NB4 (cell line): ENCODE measurements around the gene IQGAP3.
A peak's percentile ranks its signal among the peaks of the same experiment; 100 is the strongest.

Experiments used
- DNase-seq: peaks from one replicate; pipeline ENCODE4 v3.0.0; 2010; ENCODE audit warnings: low read depth
- H3K4me3 ChIP-seq: one replicate; pipeline ENCODE4 v1.5.1; 2011; ENCODE audit warnings: mild to moderate bottlenecking, low read depth, low read length, moderate library complexity
- CTCF ChIP-seq: IDR thresholded peaks from one replicate; pipeline ENCODE4 v1.5.1; 2012; ENCODE audit warnings: low read depth, low read length
- MAX ChIP-seq: IDR thresholded peaks from 2 replicates; pipeline ENCODE4 v1.6.1; 2011; ENCODE audit warnings: low read depth, low read length
- MYC ChIP-seq: IDR thresholded peaks from 2 replicates; pipeline ENCODE4 v1.6.1; 2011; ENCODE audit warnings: low read depth, low read length
- POLR2A ChIP-seq: IDR thresholded peaks from 2 replicates; pipeline ENCODE4 v1.6.1; 2011; ENCODE audit warnings: mild to moderate bottlenecking; ENCODE audit not compliant: insufficient read length; ENCODE audit errors: extremely low read depth

Gene IQGAP3

GRCh38 chr1:156492013-156492590 lies 80.3 kb downstream of the IQGAP3 start:
- peak; percentile 13 for TF ChIP-seq POLR2A
- peak; percentile 84 for TF ChIP-seq MAX
- no peak for TF ChIP-seq MYC
- H3K4me3 ChIP-seq = peak overlapping the region; percentile 47
- no peak for DNase-seq

- TF ChIP-seq POLR2A (no peak), MYC (peak; percentile 65), MAX (peak; percentile 63), CTCF (peak; percentile 5)
- peak overlapping the region; percentile 47 for H3K4me3 ChIP-seq
- peak; percentile 78 for DNase-seq
These were observed 81.0 kb downstream of the IQGAP3 start for GRCh38 chr1:156491151-156491949.

- peak; percentile 50 for DNase-seq
- H3K4me3 ChIP-seq = peak overlapping the region; percentile 47
- TF ChIP-seq POLR2A (no peak), CTCF (no peak)
These were observed 81.8 kb downstream of the IQGAP3 start for GRCh38 chr1:156490401-156491032.

- peak overlapping the region; percentile 47 for H3K4me3 ChIP-seq
- TF ChIP-seq CTCF (no peak), MYC (no peak), MAX (no peak), POLR2A (no peak)
- DNase-seq = no peak
These were observed 82.5 kb downstream of the IQGAP3 start for GRCh38 chr1:156489935-156490293.

- TF ChIP-seq CTCF = no peak
- TF ChIP-seq MYC = no peak
- TF ChIP-seq MAX = no peak
- TF ChIP-seq POLR2A = no peak
- H3K4me3 ChIP-seq = no peak overlapping the region
- DNase-seq = peak; percentile 48
These were observed 83.0 kb downstream of the IQGAP3 start for GRCh38 chr1:156489166-156489934.
